ENCODE measurements around the gene FUT8.

GRCh38 chr14:65471038-65471878 is 58.7 kb downstream of the FUT8 start:
- no peak for TF ChIP-seq ZNF274 (IDR thresholded peaks at IDR 0.05; ENCODE audit: low read depth, low read length)
- TF ChIP-seq YY1 (IDR thresholded peaks at IDR 0.05; ENCODE audit: insufficient read depth, insufficient read length), result no peak
- no peak for TF ChIP-seq SUZ12 (IDR thresholded peaks at IDR 0.05; ENCODE audit: extremely low read depth, insufficient read depth, insufficient read length)
